DMS53 (cell line): Measurements from ENCODE around the gene GJD2.

Experiments used
- DNase-seq: peaks from one replicate; lab custom pipeline; 2025; lab: John Stamatoyannopoulos, UW

GJD2 gene

DNA sequence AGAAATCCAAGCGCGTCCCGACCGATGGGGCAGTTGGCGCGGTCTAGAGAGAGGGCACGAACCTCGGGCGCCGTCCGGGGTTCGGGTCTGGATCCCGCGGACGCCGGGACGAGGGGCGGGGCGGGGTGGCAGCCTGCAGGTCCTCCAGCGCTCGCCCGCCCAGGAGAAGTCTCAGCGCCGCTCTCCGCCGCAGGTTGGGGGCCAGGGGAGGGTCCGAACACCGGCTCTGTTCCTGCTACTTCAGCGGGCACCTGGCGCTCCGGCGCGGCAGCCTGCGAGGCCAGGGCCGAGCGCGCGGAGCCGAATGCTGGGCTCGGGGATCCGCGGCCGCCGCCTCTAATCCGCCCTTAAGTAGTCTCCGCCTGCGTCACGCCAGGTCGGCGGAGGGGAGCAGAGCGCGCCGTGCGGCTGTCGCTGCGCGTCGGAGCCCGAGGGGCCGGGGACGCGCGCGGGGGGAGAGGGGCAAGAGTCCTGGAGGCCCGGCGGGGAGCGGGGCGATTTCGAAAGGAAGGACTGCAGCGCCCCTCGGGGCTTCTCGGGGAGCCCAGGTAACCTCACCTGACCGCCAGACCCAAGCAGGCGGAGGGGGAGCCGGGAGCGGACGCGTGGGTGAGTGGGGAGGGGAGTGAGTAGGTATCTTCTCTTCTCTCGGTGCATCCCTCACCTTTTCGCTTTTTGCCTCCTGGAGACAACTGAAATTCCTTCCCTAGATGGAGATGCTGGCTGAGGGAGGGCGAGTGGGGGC is at the start of gene GJD2:
Gene GJD2 (minus strand): TSS at position 325 of the 745 bp plus-strand sequence. CDS start 510 bp downstream, outside the sequence.
- DNase-seq: peak; percentile 68

DNA sequence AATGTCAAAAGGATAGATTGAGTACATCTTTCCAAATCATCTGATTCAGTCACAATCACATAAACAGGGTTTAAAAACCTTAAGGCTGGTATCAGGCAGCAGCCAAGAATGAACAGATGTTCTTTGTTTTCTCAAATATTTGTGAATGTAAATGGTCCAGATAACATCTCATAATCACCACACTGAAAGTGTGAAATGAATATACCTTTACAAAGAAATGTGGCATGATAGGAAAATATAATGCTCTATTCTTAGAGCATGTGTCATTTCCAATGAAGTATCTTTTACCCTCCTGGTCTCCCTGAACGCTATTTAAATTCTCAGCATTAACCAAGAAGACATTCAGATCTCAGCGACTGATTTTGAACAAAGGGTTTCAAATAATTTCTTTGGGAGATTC is 49.3 kb upstream of the GJD2 start:
- DNase-seq: no peak

DNA sequence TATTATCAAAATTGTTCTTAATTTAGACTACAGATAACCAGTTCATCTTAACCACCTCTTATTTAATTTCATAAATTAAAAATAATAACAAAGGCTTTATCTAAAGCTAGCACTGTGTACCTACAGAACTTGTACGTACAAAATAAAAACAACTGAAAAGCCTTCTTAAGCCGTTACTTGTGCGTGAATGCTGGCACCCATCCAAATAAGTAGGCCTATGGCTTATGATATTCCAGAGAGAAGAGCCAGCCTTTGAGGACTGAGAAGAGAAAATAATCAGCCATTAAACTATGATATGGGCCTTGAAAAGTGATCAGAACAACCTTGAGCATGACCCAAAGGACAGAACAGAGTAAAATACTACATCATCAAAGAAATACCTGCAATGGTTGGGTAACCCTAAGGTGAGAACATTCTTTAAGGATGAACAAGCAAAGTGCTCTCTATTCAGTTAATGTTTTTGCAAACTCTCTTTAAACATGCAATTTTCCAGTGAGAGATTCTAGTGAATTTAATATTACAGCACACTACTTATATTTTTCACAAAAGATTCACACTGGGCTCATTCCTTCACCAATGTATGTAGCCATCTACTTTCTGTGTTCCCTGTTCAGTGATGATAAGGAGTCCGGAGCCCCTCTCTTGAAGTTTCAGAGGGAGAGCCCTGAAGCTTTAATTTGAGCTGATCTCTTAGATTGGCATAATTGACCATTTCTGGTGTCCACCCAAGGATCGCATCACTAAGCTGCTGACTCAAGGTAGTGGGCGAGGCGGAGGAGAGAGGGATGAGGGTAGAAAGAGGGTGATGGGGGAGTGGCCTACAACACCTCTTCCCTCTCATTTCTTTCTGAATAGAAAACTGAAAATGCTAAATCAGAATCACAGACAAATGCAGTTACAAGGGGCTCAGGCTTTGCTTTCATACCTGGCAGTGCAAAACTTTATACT is 48.3 kb upstream of the GJD2 start:
- no peak for DNase-seq

DNA sequence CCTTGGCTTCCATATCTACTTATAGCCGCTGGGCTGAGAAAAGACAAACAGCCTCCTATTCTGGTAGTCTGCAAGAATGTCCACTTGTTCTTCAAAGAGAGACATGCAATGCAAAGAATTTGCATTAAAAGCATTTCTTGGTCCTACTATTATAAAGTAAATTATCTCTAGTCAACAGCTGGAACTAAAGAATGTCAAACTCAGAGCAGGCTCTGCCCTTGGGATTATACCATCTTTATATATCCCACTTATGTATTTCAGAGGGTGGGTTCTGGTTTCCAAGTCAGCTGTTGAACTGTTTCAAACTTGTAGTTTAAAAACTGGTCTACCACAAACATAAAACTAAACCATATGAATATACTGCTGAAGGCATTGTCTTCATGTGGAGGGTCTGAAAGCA is 47.6 kb upstream of the GJD2 start:
- no peak for DNase-seq

DNA sequence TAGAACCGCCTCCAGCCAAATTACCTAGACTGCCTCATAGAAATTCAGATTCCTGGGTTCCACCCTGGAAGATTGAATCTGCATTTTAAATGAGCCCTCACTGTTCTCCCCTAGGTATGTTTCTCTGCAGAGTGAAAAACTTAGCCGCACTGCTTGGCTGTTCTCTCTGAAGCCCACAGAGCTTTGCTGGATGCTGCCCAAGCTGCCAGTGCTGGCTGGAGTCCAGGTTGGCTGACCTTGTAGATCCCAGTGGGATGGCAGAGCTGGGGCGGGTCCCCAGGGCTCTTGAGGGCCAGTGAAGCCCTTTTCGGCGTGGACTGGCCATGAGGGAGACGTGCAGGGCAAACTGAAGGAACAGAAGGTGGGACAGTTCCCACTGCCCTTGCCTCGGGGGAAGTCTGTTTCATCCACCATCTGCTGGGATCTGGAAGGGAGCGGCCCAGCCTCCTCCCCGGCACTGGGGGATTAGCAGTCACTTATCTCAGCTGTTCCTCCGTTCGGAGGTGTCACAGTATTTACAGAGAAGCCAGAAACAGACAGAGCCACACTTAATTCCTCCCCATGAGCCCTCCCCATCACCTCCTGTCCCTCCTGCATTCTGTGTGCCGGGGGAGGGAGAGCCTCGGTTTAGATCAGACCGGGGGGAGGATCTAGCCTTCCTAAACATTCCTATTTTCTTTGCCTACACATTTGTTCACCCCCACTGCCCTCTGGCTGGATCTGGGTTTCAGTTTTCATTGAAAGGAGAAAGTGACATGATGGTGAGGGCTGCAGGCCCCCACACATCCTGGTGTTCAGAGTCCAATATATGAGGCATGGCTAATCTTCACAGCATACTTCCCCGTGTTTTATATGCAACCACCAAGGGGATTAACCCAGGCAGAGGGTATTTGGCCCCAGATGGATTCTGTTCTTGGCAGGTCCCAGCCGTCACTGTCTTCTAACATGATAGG is 44.6 kb upstream of the GJD2 start:
- peak; percentile 21 for DNase-seq

DNA sequence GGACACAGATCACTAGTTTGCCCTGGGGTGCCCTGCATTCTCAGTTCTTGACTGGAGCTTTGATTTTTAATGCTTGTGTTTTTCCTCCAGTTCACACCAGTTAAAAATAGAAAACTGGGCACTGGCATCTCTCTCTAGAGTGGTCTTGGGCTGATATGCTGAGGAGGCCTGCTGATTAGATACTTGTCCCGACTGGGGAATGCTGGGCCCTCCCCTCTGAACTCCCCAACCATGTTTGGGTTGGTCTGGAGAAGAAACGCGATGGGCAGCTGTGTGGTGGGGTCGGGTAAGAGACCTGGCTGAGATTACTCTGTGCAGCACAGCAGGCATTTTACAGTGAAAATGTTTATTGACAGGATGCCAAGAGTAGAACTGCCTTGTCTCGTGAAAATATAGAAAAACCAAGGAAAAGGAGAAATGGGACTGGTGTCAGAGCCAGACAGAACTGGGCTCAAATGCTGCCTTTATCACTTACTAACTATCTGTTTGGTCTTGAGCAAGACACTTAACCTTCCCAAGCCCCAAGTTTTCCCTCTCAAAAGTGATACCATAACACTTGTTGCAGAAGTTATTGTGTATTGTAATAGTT is 42.1 kb upstream of the GJD2 start:
- DNase-seq: no peak

DNA sequence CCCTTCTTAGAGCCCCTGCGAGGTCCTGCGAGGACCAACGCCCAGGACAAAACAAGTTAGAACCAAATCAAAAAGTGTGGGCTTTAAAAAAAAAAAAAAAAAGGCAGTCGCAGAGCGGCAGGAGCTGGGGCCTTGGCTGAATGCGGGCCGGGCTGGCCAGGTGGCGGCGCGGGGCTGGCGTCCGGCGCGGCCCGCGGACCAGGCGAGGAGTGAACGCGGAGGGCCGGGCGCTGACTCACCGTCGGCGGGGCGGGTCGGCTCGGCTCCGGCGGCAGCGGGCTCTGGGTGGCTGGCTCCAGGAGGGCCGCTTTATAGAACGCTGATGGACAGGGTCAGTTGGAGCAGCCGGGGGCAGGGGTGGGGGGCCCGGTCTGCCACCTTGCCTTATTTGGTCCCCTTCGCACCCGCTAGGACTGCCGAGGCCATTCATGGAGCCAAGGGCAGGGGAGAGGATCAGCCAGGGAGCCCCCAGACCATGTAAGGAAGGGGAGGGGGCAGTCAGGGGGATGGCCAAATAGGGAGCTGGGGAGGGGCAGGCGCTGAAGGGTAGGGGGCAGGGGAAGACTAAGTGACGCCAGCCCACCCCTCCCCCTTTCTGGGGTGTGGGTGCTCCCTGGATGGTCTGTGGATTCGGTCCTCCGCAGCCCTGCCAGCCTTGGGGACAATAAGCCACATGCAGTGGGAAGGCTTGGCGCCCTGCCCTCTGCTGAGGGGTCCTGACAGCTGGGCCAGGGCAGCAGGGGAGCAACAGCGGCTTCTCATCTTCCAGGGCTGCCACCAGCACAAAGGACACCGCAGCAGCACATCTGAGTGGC is 40.7 kb upstream of the GJD2 start, which contains the start of gene ACTC1:
Gene ACTC1 (minus strand): TSS at position 283 of the 815 bp plus-strand sequence. CDS start 741 bp downstream, outside the sequence.
- peak; percentile 74 for DNase-seq

DNA sequence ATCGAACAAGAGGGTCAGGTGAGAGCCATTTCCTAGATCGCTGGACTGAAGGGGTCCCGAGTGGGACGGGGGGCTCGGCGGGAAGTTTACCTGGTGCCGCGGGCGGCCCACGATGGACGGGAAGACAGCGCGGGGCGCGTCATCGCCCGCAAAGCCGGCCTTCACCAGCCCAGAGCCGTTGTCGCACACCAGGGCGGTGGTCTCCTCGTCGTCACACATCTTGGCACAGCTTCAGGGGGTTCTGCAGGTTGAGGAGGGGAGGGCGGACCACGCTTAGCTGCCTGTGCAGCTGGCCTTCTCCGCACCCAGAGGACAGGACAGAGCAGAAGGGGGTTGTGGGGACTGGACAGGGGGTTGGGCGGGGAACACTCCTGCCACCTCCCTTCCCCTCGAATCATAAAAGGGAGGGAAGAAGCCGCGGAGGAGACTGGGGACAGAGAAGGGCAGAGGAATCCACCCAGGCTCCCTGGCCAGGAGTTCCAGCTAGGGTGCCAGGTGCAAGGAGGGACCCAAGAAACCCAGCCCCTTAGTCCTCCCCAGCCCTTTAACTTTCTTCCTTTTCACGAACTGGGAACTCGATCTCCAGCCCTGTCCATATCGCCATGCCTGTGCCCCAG is 39.9 kb upstream of the GJD2 start:
- DNase-seq: no peak

DNA sequence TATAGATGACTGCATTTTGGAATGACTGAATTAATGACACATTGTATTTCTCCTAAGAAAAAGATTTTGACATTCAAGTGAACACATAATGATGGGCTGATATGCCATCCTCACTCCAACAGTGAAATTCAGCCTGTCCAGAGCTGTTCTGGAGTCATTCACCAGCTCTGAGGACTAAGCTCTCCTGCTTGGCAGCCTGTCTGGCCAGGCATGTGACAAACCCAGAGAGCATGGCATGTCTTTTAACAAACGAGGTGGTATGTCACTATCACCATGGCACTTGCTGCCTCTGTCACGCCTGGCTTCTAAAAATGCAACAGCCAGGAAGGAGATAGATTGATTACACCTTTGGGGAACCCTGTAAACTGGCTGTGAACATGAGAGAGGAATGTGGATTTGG is 39.1 kb upstream of the GJD2 start:
- peak; percentile 9 for DNase-seq

DNA sequence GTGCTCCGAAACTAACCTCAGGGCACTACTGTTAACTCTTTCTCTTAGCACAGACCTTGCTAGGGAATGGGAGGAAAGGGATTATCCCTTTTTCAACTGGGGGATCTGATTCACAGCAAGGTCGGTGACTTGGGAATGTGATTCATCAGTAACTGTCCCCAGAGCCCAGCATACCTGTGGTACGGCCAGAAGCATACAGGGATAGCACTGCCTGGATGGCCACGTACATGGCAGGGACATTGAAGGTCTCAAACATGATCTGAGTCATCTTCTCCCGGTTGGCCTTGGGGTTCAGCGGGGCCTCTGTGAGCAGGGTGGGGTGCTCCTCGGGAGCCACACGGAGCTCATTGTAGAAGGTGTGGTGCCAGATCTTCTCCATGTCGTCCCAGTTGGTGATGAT is 38.3 kb upstream of the GJD2 start:
- no peak for DNase-seq

DNA sequence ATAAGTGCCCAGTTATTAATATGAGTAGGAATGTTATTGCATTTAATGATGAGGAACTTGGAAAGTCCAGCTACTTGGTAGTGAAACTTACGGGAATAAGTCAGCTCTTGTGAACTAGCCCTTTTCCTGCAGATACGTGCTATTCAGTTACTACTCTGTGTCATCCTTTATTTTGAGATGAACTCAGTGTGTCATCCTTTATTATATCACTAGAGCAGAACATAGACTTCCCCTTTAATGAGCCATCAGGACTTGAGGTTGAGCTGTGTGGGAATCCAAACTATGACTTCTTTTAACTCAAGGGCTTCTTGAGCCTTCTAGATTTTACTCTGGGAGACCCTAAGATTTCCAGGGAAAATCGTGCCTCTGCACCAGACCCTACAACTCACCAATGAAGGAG is 36.9 kb upstream of the GJD2 start:
- no peak for DNase-seq

DNA sequence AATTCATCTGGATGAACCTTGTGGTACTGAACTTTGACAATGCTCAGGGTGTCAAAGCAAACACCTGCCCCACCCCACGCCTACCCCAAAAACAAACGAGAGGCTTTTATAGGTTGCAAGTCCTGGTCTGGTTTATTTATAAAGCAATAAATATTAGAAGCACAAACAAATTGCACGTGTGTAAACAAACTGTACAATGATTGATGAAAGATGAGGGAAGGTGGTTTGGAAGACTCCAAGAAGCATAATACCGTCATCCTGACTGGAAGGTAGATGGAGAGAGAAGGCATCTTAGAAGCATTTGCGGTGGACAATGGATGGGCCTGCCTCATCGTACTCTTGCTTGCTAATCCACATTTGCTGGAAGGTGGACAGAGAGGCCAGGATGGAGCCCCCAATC is 35.3 kb upstream of the GJD2 start:
- DNase-seq: no peak

DNA sequence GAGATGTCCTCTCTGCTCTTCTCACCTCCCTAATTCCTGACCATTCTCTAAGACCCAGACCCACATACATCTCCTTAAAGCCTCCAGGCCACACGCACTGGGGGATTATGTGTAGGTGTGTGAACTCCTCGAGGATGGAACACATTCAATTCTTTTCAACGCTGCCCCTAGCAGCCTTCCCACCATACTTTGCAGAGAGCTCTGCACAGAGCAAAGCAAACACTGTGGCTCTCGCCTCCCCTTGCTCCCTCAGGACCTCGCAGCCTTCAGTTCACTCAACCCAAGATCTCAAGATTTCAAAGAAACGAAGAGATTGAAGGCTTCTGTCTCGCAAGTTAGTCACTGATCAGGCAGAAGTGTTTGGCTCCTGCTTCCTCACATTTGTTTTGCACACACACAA is 34.5 kb upstream of the GJD2 start:
- DNase-seq: no peak

DNA sequence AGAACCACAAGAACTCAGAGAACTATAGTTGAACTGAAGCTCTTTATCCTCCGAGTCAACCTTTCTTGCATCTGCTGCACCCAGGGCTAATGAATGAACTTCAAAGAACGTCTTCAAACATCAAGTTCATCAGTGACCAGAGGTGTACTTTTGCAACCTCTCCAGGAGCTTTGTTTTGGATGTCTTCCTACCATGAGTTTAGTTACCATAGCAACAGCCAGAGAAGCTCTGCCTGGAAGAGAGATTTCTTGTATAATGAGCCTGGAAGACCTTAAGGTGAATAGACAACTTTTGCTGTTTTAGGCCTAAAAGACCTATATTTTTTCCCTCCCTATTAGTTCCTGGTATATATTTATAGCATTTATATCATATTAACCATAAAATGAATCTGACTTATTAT is 31.4 kb upstream of the GJD2 start:
- peak; percentile 19 for DNase-seq

DNA sequence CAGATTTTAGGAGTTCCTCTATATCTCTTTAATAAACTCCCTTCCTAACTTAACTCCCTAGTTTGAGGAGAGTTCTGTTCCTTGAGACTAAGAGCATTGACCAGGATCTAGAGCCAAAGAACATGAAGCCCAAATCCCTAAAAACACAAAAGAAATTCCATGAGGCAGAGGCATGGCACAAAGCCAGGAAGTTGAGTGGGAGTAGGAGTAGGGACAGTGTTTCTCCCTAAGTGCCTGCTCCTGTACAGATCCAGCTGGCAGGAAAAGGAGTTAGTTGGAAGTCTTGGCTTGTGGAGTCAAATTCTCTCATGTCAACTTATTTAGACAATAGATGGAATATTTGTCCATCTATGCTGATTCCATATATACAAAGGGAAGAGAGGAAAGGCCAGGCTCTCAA is 29.2 kb upstream of the GJD2 start:
- DNase-seq: no peak

DNA sequence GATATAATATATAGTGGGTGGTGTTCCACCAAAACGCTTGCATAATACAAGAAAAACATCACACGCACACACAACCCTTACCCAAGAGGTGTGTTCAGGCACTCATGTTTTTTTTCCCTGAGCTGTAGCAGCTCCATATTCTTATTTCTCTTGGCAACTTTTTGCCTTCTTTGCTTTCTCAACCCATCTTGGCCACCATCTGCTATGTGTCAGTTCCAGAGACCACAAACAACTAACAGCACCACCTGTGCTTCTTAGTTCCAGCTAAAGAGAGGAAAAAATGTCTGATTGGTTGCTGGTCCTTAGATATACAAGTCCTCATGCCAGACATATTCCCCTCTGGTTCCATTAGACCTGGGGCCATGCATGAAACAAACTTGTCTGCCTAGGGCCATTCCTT is 28.6 kb upstream of the GJD2 start:
- no peak for DNase-seq

DNA sequence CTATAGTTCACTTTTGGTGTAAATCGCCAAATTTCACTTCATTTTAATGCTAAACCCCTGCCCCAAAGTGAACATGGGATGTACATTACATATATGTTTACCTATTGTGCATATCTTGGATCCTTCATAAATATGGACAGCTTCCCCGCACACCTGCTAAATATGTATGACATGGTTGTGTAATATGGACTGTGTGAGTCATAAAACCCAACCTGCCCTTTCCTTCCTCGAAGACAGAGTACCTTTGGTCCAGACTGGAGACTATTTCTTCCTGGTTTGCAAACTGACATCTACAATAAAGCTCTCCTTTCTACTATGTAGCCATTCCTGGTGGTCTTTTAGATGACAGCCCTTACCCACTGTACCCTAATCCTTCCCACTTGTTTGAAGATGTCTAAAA is 28.1 kb upstream of the GJD2 start:
- peak; percentile 7 for DNase-seq

DNA sequence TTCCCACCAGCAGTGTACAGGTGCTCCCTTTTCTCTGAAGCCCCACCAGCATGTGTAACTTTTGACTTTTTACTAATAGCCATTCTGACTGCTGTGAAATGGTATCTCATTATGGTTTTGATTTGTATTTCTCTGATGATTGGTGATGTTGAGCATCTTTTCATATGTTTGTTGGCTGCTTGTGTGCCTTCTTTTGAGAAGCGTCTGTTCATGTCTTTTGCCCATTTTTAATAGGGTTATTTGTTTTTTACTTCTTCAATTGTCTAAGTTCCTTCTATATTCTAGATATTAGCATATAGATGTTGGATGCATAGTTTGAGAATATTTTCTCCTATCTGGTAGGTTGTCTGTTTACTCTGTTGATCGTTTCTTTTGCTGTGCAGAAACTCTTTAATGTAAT is 25.9 kb upstream of the GJD2 start:
- DNase-seq: no peak

DNA sequence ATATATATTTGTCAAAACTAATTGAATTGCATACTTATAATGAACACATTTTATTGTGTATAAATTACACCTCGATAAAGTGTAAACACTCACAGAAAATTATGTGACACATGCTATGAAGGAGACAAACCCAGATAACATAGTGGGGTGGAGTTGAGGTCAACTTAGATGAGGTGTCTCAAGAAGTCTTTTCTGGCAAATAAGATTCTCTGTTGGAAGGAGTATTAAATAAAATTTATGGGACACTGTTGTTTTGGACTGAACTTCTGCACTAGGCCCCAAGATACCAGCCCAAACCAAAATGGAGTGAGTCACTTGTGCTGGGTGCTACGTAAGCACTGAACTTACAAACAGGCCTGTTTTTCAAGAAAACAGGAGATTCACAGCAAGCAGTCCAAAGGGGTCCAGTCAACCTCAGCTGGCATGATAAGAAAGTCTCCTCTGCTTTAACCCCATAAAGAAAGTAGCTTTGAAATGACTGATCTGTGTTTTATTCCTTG is 21.9 kb upstream of the GJD2 start:
- DNase-seq: no peak

DNA sequence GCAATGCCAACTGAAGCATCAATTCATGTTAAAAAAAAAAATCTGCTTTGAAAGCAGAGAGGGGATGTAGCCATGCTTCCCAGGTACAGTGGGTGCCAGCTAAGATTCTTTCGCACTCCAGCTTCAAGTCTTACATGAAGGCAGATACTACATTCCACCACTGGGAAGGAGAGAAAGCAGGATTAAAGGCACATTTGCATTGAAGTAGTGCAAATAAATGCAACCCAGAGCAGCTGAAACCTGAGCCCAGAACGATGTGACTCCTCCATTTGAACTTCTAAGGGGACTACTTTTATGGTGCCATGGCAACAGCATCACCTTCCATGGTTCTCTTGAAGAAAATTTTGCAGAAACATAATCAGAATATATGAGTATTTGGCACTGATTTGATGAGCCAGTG is 19.1 kb upstream of the GJD2 start:
- DNase-seq: no peak
